Endothelial cell (in vitro differentiated cells): ENCODE measurements around the gene TRMT1L. TPM values are rescaled to one million over a fixed set of nuclear protein-coding genes. Genes with fewer than 3 reads are reported as not detected.

ENCODE experiments used
- DNase-seq: peaks from one replicate; pipeline ENCODE4 v3.0.0; 2021; ENCODE audit warnings: low spot score
- H3K27ac Mint-ChIP-seq: one replicate; pipeline ENCODE4 v1.8.0; 2021; ENCODE audit warnings: mixed read lengths, inconsistent platforms; ENCODE audit not compliant: unreplicated experiment
- H3K27me3 Mint-ChIP-seq: one replicate; pipeline ENCODE4 v1.8.0; 2021; ENCODE audit warnings: mild to moderate bottlenecking, moderate library complexity, mixed read lengths, inconsistent platforms; ENCODE audit not compliant: unreplicated experiment
- H3K36me3 Mint-ChIP-seq: one replicate; pipeline ENCODE4 v1.8.0; 2021; ENCODE audit warnings: mild to moderate bottlenecking, low read depth, mixed read lengths, inconsistent platforms; ENCODE audit not compliant: unreplicated experiment
- H3K4me1 Mint-ChIP-seq: one replicate; pipeline ENCODE4 v1.8.0; 2021; ENCODE audit warnings: mild to moderate bottlenecking, mixed read lengths, inconsistent platforms; ENCODE audit not compliant: unreplicated experiment
- H3K4me3 Mint-ChIP-seq: one replicate; pipeline ENCODE4 v1.8.0; 2021; ENCODE audit warnings: mild to moderate bottlenecking, mixed read lengths, inconsistent platforms; ENCODE audit not compliant: unreplicated experiment
- H3K9me3 Mint-ChIP-seq: one replicate; pipeline ENCODE4 v1.8.0; 2021; ENCODE audit warnings: mixed read lengths, inconsistent platforms; ENCODE audit not compliant: unreplicated experiment
- CTCF ChIP-seq: fragments of 200-600 bp; sonication (generic); IDR thresholded peaks from one replicate; pipeline ENCODE4 v1.5.0; 2021; ENCODE audit warnings: antibody characterized with exemption; ENCODE audit not compliant: unreplicated experiment
- total RNA-seq: library from RNA; stranded (reverse); fragmentation: NEBNext Ultra II Directional; extraction: Animal tissue kit (Norgen Biotek cat#: 25700); gene quantifications from one replicate; pipeline ENCODE4 v1.2.1, GENCODE V29; 2021; ENCODE audit not compliant: unreplicated experiment

The TRMT1L gene
- total RNA-seq, 1 donor from 2014 or later = 17.4 TPM

GRCh38 chr1:185157599-185158412 lies 1.1 kb upstream of the TRMT1L start:
- peak overlapping the region; percentile 99 for H3K4me3 Mint-ChIP-seq
- no peak for DNase-seq
- no peak for TF ChIP-seq CTCF
- H3K4me1 Mint-ChIP-seq = peaks cover 21% of the 10 kb centered on the region
- peak overlapping the region; percentile 77 for H3K27ac Mint-ChIP-seq
- peaks cover 3% of the 10 kb centered on the region for H3K36me3 Mint-ChIP-seq
- H3K9me3 Mint-ChIP-seq = no peaks in the 10 kb centered on the region
- peaks cover 11% of the 10 kb centered on the region for H3K27me3 Mint-ChIP-seq

- no peak for DNase-seq
- H3K4me1 Mint-ChIP-seq = peaks cover 21% of the 10 kb centered on the region
- peaks cover 11% of the 10 kb centered on the region for H3K27me3 Mint-ChIP-seq
- peaks cover 3% of the 10 kb centered on the region for H3K36me3 Mint-ChIP-seq
- no peaks in the 10 kb centered on the region for H3K9me3 Mint-ChIP-seq
- H3K27ac Mint-ChIP-seq = peak overlapping the region; percentile 96
- no peak for TF ChIP-seq CTCF
- peak overlapping the region; percentile 99 for H3K4me3 Mint-ChIP-seq
Observed at GRCh38 chr1:185156288-185156853, 382 bp downstream of the TRMT1L start.

- peak overlapping the region; percentile 99 for H3K4me3 Mint-ChIP-seq
- TF ChIP-seq CTCF = no peak
- H3K4me1 Mint-ChIP-seq = peaks cover 21% of the 10 kb centered on the region
- H3K9me3 Mint-ChIP-seq = no peaks in the 10 kb centered on the region
- peaks cover 3% of the 10 kb centered on the region for H3K36me3 Mint-ChIP-seq
- H3K27ac Mint-ChIP-seq = peak overlapping the region; percentile 96
- no peak for DNase-seq
- peaks cover 11% of the 10 kb centered on the region for H3K27me3 Mint-ChIP-seq
Observed at GRCh38 chr1:185155600-185156287, 1.0 kb downstream of the TRMT1L start.

- Mint-ChIP-seq H3K4me1 (peaks cover 21% of the 10 kb centered on the region), H3K36me3 (peaks cover 3% of the 10 kb centered on the region), H3K4me3 (peak overlapping the region; percentile 99), H3K27ac (no peak overlapping the region), H3K27me3 (peaks cover 11% of the 10 kb centered on the region), H3K9me3 (no peaks in the 10 kb centered on the region)
- DNase-seq = no peak
- TF ChIP-seq CTCF = no peak
Observed at GRCh38 chr1:185154912-185155513, 1.7 kb downstream of the TRMT1L start.
